GM12891 (cell line): Measurements from ENCODE around the gene TEAD1.

Source experiments
- POLR2A ChIP-seq: IDR thresholded peaks from 2 replicates; pipeline ENCODE4 v1.6.1; 2011; ENCODE audit warnings: low read depth, low read length, control low read depth
- POU2F2 ChIP-seq: IDR thresholded peaks from 2 replicates; pipeline ENCODE4 v1.6.1; 2011; ENCODE audit warnings: low read depth, mild to moderate bottlenecking, control low read depth, low read length, moderate library complexity
- TAF1 ChIP-seq: IDR thresholded peaks from 2 replicates; pipeline ENCODE4 v1.6.1; 2011; ENCODE audit warnings: low read depth, low read length, control low read depth

- no peak for TF ChIP-seq POLR2A
- no peak for TF ChIP-seq TAF1
- no peak for TF ChIP-seq POU2F2
Measured at GRCh38 chr11:12677131-12677530, 2.9 kb downstream of the TEAD1 start.
